ENCODE results near the gene TNFSF18. TPM values are rescaled to one million over a fixed set of nuclear protein-coding genes. Genes with fewer than 3 reads are reported as not detected.

TNFSF18 gene
- total and polyA plus RNA-seq, 4 donors, result 0.61 TPM; not detected in 3

DNA sequence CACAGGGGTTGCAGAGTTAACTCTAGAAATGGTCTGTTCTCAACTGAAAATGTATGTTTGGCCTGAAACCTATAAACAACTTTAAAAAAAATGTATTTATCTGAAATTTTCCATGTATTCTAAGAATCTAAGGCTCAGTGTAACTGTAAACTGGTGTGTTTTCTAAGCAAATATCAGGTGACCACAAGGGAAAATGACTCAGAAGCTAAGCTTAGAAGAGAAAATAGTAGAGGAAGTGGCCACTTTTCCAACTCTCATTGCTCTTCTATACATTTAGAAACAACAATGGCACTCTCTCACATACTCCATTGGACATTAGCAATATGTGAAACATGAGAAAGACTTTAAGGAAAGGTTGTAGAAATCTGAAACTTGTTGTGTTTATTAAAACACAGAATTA, 7.5 kb downstream of the TNFSF18 start:
- no peaks in the 10 kb centered on the region for H3K4me1 ChIP-seq (ENCODE audit: control insufficient read depth in 4 of 4, insufficient read depth in 4 of 4, low read length in 3 of 4)
- no peaks in the 10 kb centered on the region for H3K9me3 ChIP-seq (ENCODE audit: control insufficient read depth in 4 of 4, low read length in 3 of 4)
- no peaks in the 10 kb centered on the region for H3K36me3 ChIP-seq (ENCODE audit: control insufficient read depth in 4 of 4, insufficient read depth in 3 of 4, low read depth in 1 of 4, low read length in 3 of 4)
- DNase-seq (ENCODE audit: low spot score), result no peak
- no peaks in the 10 kb centered on the region for H3K27me3 ChIP-seq (ENCODE audit: control insufficient read depth in 4 of 4, insufficient read depth in 4 of 4, low read length in 3 of 4)
- H3K9ac ChIP-seq (ENCODE audit: low read depth in 1 of 2, low read length in 2 of 2), result no peak overlapping the region
- TF ChIP-seq JUND (IDR thresholded peaks at IDR 0.05) (no peak), NR2F2 (IDR thresholded peaks at IDR 0.05) (no peak), SP1 (IDR thresholded peaks at IDR 0.05) (no peak), GABPA (IDR thresholded peaks at IDR 0.05 in 1 of 2, conservative IDR thresholded peaks at IDR 0.05 in 1 of 2) (no peak), RXRA (IDR thresholded peaks at IDR 0.05) (no peak), TAF1 (conservative IDR thresholded peaks at IDR 0.05) (no peak), HNF4G (IDR thresholded peaks at IDR 0.05) (no peak), RAD21 (IDR thresholded peaks at IDR 0.05) (no peak), FOXA1 (IDR thresholded peaks at IDR 0.05) (no peak), FOXA2 (IDR thresholded peaks at IDR 0.05) (no peak), HNF4A (conservative IDR thresholded peaks at IDR 0.05) (no peak), YY1 (IDR thresholded peaks at IDR 0.05) (no peak), EGR1 (IDR thresholded peaks at IDR 0.05; ENCODE audit: low read depth in 2 of 2) (no peak)
- TF ChIP-seq, protein P1, sequence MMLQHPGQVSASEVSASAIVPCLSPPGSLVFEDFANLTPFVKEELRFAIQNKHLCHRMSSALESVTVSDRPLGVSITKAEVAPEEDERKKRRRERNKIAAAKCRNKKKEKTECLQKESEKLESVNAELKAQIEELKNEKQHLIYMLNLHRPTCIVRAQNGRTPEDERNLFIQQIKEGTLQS (IDR thresholded peaks at IDR 0.05), result no peak
- TF ChIP-seq, protein P2, sequence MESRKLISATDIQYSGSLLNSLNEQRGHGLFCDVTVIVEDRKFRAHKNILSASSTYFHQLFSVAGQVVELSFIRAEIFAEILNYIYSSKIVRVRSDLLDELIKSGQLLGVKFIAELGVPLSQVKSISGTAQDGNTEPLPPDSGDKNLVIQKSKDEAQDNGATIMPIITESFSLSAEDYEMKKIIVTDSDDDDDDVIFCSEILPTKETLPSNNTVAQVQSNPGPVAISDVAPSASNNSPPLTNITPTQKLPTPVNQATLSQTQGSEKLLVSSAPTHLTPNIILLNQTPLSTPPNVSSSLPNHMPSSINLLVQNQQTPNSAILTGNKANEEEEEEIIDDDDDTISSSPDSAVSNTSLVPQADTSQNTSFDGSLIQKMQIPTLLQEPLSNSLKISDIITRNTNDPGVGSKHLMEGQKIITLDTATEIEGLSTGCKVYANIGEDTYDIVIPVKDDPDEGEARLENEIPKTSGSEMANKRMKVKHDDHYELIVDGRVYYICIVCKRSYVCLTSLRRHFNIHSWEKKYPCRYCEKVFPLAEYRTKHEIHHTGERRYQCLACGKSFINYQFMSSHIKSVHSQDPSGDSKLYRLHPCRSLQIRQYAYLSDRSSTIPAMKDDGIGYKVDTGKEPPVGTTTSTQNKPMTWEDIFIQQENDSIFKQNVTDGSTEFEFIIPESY (IDR thresholded peaks at IDR 0.05), result no peak
- TF ChIP-seq, protein P3, sequence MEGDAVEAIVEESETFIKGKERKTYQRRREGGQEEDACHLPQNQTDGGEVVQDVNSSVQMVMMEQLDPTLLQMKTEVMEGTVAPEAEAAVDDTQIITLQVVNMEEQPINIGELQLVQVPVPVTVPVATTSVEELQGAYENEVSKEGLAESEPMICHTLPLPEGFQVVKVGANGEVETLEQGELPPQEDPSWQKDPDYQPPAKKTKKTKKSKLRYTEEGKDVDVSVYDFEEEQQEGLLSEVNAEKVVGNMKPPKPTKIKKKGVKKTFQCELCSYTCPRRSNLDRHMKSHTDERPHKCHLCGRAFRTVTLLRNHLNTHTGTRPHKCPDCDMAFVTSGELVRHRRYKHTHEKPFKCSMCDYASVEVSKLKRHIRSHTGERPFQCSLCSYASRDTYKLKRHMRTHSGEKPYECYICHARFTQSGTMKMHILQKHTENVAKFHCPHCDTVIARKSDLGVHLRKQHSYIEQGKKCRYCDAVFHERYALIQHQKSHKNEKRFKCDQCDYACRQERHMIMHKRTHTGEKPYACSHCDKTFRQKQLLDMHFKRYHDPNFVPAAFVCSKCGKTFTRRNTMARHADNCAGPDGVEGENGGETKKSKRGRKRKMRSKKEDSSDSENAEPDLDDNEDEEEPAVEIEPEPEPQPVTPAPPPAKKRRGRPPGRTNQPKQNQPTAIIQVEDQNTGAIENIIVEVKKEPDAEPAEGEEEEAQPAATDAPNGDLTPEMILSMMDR (IDR thresholded peaks at IDR 0.05; ENCODE audit: low read depth, low read length, missing input control), result no peak
- TF ChIP-seq, protein P4, sequence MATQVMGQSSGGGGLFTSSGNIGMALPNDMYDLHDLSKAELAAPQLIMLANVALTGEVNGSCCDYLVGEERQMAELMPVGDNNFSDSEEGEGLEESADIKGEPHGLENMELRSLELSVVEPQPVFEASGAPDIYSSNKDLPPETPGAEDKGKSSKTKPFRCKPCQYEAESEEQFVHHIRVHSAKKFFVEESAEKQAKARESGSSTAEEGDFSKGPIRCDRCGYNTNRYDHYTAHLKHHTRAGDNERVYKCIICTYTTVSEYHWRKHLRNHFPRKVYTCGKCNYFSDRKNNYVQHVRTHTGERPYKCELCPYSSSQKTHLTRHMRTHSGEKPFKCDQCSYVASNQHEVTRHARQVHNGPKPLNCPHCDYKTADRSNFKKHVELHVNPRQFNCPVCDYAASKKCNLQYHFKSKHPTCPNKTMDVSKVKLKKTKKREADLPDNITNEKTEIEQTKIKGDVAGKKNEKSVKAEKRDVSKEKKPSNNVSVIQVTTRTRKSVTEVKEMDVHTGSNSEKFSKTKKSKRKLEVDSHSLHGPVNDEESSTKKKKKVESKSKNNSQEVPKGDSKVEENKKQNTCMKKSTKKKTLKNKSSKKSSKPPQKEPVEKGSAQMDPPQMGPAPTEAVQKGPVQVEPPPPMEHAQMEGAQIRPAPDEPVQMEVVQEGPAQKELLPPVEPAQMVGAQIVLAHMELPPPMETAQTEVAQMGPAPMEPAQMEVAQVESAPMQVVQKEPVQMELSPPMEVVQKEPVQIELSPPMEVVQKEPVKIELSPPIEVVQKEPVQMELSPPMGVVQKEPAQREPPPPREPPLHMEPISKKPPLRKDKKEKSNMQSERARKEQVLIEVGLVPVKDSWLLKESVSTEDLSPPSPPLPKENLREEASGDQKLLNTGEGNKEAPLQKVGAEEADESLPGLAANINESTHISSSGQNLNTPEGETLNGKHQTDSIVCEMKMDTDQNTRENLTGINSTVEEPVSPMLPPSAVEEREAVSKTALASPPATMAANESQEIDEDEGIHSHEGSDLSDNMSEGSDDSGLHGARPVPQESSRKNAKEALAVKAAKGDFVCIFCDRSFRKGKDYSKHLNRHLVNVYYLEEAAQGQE (IDR thresholded peaks at IDR 0.05), result no peak
- TF ChIP-seq, protein P5, sequence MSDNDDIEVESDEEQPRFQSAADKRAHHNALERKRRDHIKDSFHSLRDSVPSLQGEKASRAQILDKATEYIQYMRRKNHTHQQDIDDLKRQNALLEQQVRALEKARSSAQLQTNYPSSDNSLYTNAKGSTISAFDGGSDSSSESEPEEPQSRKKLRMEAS (IDR thresholded peaks at IDR 0.05), result no peak
- H3K27ac ChIP-seq (ENCODE audit: low read depth in 1 of 2, low read length in 2 of 2), result no peak overlapping the region
- no peak overlapping the region for H3K4me3 ChIP-seq (ENCODE audit: low read depth in 1 of 3, low read length in 3 of 3)
